NCI-H1436 treated with DMSO at 0.1 percent for 48 hours (cell line): ENCODE measurements around the gene USF2.
"Not testable (repeated sequence)": the region's sequence is repeated elsewhere in the genome, so short reads cannot be mapped to it uniquely, and the experiment has no call there.

Source experiments
- DNase-seq: peaks from one replicate; lab custom pipeline; 2025; lab: John Stamatoyannopoulos, UW

Gene USF2, protein sequence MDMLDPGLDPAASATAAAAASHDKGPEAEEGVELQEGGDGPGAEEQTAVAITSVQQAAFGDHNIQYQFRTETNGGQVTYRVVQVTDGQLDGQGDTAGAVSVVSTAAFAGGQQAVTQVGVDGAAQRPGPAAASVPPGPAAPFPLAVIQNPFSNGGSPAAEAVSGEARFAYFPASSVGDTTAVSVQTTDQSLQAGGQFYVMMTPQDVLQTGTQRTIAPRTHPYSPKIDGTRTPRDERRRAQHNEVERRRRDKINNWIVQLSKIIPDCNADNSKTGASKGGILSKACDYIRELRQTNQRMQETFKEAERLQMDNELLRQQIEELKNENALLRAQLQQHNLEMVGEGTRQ

DNA sequence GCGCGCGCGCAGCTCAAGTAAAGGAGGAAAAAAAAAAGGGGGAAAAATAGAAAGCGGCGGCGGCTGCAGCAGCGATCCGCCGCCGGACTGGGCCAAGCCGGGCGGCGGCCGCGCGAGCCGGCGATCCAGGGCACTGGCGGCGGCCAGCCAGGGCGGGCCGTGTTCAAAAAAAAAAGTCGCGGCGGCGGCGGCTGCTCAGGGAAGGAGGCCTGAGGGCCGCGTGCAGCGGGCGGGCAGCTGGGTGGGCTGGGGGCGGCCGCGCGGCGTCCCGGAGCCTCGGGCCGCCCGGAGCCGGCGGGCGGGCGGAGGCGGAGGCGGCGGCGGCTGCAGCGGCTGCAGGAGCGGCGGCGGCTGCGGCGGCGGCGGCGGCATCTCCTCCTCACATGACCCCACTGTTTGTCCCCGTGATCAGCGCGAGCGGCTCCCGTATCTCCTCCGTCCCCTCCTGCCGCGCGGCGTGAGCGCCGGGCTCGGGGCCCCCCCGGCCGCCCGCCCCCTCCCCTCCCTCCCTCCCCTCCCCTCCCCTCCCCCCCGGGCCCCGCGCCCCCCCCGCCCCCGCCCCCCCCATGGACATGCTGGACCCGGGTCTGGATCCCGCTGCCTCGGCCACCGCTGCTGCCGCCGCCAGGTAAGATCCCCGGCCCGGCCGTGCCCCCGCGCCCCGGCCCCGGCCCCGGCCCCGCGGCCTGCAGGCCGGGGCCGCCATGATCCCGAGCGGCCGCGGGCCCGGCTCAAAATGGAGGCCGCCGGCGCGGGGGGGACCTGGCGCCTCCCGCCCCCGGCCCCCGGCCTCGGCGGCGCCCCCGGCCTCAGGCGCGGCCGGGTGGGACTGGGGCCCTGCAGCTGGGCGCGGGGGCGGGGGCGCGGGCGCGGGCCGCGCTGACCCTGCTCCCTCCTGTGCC is at the start of gene USF2:
Gene USF2, plus strand, starts transcription at position 427 of the 902 bp plus-strand sequence. Its CDS starts 140 bp downstream, at position 567.
- DNase-seq, result no peak

DNA sequence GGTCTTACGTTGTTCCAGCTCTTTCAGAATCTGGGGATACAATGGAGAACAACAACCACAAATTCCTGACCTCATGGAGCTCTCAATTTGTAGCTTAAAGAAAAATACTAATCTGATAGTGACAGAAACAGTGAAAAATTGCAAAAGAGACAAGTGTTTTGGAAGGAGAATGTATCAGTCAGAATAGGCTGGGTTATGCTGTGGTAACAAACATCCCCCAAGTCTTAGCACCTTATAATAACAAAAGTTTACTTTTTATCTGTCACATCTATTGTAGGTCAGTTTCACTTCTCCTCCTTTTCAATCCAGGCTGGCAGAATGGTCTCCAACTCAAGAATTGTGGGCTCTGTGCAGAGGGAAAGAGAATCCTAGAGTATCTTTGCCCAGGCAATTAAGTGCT is 49.8 kb upstream of the USF2 start:
- no peak for DNase-seq

DNA sequence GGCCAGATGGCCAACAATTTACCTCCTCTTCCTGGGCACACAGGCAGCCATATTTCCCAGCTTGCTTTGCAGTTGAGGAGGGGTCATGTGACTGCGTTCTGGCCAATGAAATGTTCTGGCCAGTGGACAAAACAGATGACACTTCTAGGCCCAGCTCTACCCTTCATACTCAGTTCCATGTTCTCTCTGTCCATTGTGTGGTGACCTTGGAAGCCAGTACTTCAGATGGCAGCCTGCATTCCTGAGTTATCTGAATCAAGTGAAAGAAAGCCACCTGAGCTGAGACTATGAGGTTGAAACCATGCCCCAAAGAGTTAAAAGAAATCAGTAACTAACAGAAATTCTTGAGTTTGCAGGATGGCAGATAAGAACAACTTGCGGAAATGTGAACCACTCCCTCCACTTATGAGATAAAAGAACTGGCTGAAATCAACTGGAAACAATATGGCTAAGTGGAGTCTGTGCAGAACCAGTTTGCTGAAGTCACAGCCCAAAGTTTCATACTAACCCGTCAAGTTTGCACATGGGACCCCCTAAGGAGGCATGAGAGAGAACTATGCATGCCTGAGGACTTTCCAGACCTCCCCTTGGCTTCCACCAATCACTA is 48.3 kb upstream of the USF2 start:
- no peak for DNase-seq

DNA sequence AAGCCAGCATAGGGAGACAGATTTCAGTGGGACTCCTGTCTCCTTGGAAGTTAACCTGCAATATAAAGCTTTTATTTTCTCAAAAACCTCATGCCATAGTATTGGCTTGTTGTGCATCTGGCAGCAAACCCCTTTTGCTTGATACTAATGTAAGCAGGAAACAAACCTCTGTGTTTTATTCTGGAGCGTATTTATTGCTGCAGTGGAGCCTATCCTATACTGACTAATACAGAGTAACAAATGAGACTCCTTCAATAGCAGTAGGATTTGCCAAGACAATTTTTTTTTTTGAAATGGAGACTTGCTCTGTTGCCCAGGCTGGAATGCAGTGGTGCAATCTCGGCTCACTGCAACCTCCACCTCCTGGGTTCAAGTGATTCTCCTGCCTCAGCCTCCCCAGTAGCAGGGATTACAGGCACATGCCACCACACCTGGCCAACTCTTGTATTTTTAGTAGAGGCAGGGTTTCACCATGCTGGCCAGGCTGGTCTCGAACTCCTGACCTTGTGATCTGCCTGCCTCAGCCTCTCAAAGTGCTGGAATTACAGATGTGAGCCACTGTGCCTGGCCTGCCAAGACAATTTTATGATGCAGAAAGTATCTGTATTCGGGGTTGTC is 47.7 kb upstream of the USF2 start:
- not testable (repeated sequence) for DNase-seq

DNA sequence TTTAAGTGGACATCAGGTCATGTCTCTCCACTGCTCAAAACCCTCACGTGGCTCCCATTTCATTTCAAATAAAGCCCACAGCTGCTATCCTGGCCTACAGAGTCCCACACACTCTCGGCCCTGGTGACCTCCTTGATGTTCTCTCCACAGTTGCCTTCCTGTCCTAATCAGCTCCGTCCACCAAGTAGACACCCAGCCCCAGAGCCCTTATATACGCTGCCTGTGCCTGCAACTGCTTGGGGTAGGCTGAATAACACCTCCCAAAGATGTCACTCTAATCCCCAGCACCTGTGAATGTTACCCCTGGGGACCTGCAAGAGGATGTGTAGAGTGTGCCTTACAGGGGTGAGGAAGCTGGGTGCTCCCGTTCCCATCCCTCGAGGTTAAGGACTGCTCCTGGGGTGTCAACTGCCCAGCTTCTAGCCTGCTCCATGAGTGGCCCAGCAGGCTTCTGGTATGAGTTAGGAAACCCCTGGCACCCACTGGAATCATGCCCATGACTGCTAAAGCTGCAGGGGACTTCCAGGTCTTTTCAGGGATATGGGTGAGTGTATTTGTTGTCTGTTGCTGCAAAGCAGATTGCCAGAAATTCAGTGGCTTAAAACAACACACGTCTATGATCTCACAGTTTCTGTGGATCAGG is 46.3 kb upstream of the USF2 start:
- no peak for DNase-seq

DNA sequence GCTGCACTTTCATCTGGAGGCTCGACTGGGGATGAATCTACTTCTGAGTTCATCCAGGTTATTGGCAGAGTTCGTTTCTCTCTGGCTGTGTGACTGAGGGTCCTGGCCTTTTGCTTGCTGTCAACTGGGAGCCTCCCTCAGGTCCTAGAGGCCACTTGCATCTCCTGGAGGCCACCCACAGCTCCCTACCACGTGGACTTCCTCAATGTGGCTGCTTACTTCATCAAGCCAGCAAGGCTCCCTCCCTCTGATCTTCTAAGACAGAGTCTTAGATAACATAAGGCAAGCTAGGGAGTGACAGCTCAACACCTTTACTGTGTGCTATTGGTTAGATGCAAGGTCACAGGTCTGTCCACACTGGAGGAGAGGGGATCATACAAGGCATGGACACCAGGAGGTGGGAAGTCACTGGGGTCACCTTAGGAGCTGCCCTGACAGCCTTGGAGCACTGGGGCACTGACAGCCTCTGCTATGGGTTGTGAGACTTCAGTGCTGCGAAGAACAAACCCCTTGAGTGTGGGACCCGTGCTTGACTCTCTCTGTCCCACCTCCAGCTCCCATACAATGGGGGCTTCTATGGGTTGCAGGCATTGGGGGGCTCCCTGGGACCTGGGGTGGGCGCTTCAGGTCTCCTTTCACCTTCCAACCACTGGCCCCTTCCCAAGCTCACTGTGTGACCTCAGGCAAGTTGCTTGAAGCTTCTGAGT is 45.5 kb upstream of the USF2 start:
- no peak for DNase-seq

DNA sequence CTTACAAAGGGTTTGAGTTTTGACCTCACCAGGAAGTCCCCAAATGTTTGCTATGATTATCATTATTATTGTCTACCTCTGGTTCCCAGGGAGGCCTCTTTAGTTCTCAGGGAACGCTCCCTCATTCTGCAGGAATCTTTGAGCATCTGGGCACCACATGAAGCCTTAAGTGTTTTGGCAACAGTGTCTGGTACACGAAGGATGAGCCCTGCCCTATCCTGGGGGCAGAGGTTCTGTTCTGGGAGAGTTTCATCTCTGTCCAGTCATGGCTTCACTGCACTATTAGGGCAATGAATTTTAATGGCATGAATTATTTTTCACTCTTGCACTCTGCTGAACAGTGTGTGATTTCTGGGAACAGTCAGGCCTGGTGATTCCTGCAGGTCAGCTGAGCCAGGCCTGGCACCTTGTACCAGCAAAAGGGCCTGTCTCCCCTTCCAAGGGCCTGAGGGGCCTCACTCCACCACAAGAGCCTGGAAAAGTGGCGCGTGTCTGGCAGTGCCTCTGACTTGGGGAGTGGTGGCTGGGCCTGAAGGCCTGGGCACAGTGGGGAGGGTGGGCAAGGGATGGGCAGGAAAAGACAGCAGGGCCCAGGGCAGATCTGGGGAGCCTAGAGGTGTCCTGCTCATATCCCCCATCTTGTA is 44.8 kb upstream of the USF2 start:
- DNase-seq, result no peak

DNA sequence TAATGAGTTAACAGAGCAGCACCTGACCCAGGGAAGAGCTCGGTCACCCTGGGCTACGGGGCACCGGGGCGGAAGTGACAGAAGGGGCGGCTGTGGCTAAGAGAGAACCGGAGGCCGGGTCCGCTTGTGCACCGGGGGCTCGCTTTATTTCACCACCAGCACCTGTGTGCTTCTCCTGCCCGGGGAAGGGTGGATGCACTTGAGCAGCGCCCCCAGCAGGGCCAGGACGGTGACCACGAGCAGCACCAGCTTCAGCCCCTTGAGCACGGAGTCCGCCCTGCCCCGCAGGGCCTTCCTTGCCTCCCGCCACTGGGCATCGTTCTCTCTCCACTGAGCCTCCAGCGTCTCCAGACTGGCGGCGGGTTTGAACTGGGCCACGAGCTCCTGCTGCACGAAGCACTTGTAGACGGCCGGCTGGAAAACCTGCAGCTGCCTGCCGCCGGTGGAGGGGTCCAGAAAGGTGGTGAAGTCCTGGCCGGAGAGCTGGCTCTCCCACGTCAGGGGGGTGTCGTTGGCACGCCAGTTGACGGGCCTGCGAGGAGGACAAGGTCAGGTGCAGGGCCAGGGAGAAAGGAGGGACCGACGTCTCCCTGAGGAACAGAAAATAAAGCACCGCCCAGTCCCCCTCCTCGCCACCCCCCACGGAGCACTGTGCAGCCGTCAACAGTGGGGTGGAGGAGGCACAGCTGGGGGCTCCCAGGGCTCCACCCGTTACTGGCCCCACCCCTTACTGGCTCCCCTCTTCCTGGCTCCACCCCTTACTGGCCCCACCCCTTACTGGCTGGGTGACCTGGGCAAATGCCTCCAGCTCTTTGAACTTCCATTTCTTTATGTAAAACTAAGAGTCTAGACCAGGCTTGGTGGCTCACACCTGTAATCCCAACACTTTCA is 43.8 kb upstream of the USF2 start:
- no peak for DNase-seq

DNA sequence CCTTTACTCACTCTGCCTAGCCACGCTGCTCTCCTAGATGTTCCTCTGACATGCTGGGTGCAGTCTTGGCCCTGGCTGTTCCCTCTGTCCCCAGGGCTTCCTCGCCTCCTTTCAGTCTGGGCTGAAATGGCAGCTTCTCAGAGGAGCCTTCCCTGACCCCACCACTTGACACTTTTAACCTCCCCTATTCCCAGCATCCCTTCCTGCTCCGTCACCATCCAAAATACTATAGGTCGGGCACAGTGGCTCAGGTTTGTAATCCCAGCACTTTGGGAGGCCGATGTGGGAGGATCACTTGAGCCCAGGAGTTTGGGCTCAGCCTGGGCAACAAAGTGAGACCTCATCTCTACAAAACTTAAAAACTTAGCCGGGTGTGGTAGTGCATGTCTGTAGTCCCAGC is 42.8 kb upstream of the USF2 start:
- DNase-seq, result no peak

DNA sequence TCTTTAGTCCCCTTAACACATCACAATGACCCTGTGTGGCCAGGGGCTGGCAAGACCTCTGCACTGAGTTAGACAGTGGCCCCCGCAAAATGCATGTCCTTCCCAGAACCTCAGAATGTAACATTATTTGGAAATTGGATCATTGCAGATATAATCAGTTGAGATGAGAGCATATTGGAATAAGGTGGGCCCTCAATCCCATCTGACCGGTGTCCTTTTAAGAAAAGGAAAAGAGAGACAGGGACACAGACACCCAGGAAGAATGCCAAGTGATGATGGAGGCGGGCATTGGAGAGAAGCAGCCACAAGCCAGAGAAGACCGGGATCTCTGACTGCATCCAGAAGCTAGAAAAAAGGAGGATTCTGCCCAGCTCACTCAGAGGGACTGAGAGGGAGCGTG is 42.0 kb upstream of the USF2 start:
- no peak for DNase-seq

DNA sequence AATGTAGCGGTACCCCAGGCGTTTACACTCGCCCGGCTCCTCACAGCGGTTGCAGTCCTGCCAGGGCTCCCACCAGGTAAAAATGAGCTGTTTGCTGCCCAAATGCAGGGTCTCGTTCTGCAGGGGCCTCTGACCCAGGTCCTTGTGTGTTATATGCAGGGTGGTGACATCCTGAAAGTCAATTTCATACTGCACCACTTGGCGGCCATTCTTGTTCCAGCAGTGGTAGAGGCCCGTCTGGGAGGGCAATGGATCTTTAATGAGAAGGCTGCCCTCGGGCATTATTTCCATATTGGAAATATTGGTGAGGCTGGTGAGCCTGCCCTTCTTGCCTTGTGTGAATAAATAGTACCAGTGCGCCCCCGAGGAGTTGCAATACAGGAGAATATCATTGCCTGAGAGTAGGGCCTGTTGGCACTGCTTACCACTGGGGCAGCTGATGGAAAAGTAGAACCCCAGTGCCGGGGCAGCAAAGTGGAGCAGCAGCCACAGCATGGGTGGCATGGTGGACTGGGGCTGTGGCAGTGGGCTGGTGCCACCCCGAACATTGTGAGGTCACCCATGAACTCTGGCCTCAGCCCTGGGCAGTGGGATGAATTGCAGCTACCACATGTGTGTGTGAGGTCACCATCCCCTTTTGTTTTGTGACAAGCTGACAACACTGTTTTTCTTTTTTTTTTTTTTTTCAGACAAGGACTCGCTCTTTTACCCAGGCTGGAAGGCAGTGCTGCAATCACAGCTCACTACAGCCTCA is 40.4 kb upstream of the USF2 start, which contains the start of gene FAM187B:
Gene FAM187B, minus strand, starts transcription at position 563 of the 754 bp plus-strand sequence. Its CDS starts 59 bp downstream, at position 504.
- no peak for DNase-seq

DNA sequence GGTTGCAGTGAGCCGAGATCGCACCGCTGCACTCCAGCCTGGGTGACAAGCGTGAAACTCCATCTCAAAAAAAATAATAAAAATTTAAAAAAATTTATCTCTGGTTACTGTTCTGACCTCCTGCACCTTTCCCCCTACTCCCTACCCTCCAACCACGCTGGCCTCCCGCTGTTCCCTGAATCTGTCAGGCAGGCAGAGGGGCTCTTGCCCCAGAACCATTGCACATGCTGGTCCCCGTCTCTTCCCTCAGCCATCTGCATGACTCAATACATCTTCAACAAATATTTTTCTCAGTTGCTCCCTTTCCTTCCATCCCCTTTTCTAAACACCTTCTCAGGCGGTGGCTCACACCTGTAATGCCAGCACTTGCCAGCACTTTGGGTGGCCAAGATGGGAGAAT is 39.2 kb upstream of the USF2 start:
- DNase-seq, result no peak

DNA sequence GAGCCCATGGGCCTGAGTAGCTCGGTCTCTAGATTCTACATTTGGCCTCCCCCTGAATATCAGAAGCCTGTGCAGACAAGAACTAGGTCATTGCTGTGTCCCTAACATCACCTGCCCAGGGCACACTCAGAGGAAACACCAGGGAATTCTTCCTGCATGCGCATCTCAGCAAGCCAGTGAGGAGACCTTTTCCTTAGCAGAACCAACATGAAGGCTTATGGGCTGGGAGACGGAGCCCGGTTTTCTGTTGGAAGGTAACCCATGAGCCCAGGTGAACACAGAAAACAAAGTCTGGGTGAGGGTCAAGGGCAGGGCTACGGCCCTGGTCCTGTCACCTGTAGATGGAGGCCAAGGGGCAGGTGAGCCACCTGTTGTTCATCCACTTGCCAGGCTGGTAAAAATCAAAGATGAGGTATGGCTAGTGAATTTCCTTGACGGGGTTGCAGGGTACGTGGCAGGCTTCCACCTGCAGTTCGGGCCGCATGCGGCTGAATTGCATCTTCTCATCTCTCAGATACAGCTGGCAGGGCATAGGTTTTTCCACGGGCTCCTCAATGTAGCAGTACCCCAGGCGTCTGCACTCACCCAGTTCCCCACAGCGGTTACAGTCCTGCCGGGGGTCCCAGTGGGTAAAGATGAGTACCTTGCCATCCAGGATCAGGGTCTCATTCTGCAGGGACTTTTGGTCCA is 36.7 kb upstream of the USF2 start:
- DNase-seq, result no peak

DNA sequence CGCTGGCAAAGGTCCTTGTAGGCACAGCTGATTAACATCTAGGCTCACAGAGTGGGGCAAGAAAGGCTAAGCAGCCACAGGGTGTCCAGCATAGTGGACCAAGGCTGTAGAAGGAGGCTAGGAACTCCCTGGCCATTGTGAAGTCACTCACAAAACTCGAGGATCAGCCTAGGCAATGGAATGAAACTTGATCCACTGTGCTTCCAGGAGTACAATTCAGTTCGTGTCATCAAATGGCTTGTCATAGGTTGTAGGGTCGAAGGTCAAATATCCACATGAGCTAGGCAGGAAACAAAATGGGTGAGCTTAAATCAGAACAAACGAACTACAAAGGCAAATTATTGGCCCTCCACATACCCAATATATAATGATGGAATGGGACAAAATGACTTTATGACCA is 35.9 kb upstream of the USF2 start:
- DNase-seq, result no peak

DNA sequence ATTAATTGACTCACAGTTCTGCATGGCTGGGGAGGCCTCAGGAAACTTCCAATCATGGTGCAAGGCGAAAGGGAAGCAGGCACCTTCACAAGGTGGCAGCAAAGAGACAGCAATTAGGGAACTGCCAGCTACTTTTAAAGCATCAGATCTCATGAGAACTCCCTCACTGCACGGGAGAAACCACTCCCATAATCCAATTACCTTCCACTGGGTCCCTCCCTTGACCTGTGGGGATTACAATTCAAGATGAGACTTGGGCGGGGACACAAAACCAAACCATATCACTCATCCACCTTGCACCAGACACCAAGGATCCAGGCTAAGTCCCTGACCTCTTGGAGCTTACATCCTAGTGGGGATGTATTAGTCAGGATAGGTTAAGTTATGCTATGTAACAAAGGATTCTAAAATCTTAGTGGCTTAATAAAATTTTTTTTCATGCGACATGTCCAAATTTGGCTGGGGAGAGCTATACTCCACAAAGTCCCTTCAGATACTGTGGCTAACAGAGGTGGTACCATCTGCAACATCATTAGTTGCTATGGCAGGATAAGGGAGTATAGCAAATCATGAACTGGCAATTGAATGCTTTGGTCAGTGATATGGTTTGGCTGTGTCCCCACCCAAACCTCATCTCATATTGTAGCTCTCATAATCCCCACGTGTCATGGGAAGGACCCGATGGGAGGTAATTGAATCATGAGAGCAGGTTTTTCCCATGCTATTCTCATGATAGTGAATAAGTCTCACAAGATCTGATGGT is 31.9 kb upstream of the USF2 start:
- DNase-seq, result no peak

DNA sequence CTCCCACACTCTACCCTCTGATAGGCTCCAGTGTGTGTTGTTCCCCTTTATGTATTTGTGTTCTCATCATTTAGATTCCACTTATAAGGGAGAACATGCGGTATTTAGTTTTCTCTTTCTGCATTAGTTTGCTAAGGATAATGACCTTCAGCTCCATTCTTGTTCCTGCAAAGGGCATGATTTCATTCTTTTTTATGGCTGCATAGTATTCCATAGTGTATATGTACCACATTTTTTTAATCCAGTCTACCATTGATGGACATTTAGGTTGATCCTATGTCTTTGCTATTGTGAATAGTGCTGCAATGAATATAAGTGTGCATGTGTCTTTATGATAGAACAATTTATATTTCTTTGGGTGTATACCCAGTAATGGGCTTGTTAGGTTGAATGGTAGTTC is 29.2 kb upstream of the USF2 start:
- DNase-seq, result not testable (repeated sequence)

DNA sequence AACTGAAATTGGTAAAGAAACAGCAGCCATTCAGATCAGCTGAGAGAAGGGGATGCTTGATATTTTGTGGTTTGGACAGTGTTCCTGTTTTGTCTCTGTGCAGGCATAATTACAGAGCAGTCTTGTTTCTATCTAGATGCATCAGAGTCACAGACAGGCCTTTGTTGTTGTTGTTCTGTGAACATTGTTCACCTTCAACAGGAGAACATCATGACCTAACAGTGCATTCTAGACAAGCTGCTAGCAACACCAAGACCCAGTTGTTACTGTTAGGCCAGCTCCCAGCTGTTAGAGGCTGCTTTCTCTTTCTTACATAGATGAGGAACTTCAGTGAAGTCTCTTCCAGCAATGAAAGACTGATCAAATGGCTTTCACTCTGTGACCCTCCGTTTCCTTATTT is 28.4 kb upstream of the USF2 start:
- no peak for DNase-seq
